ENCODE measurements around the gene POU1F1. TPM values are rescaled to one million over a fixed set of nuclear protein-coding genes. Genes with fewer than 3 reads are reported as not detected.
"Not testable (repeated sequence)": the region's sequence is repeated elsewhere in the genome, so short reads cannot be mapped to it uniquely, and the experiment has no call there.

POU1F1 gene
- polyA plus RNA-seq, 4 donors, result 0.05 to 0.13 TPM; not detected in 2

DNA sequence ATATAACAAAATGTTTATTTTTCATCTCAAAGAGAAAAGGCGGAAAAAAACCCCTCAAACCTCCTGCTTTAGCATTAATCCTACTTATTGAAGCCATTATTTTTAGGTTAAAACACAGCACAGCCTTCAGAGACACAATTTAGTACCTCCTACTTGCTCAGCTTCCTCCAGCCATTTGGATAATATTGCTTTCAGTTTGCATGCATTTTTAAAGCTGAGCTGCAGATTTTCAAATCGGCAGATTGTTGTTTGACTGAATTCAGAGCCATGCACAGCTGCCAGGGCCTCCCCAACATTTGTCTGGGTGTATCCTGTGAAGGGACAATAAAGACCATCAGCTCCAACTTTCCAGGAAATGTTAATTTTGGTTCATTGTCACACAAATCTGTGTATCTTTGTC lies 14.5 kb downstream of the POU1F1 start:
- DNase-seq (ENCODE audit: low read depth in 4 of 4, low spot score in 3 of 4), result no peak

DNA sequence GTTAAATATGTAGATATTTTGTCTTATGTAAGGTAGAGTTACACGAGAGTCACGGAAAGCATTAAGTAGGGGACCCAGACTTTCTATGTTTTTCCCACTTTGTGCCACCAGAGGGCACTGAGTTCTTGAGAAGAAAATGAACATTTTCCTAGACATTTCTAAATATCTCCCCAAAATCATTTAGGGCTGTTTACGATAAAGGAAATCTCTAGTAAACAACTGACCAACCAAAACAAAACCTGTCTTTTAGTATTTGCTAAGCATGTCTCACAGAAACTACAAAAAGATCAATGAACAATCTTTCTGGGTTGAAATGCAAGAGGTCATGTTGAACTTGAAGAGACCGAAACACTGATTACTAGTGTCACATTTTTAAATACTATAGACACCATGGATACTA lies 16.1 kb downstream of the POU1F1 start:
- peak; percentile 15 to 36 (median 20) for DNase-seq (ENCODE audit: low read depth in 4 of 4, low spot score in 3 of 4)

DNA sequence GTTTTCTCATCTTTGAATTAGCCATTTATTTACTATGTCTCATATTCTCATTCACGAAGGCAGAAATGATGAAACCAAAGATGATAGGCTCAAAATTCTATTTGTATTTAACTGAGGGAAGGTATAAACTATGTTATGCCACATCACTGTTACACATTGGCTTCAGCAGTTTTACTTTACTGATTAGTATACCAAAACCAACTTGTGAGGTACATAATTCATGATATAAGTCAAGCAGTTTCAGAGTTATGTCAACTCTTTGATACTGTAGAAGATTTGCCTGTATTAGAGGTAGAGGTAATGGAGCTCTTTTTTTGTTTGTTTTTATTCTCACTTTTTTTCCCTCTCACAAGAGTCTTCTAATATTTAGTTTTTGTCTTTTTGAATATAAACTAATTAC lies 26.4 kb downstream of the POU1F1 start:
- DNase-seq (ENCODE audit: low read depth in 4 of 4, low spot score in 3 of 4), result no peak

DNA sequence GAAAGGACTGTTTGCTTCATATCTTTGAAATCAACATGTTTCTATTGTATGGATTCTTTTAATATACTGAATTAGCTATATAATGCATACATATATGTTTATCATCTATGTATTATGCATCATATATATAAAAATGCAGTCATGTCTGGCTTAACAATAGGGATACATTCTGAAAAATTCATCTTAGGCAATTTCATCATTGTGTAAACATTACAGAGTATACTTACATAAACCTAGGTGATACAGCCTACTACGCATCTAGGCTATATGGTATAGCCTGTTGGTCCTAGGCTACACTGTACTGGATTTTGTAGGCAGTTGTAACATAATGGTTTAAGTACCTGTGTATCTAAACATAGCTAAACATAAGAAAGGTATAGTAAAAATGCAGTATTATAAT lies 27.6 kb downstream of the POU1F1 start:
- no peak for DNase-seq (ENCODE audit: low read depth in 4 of 4, low spot score in 3 of 4)

DNA sequence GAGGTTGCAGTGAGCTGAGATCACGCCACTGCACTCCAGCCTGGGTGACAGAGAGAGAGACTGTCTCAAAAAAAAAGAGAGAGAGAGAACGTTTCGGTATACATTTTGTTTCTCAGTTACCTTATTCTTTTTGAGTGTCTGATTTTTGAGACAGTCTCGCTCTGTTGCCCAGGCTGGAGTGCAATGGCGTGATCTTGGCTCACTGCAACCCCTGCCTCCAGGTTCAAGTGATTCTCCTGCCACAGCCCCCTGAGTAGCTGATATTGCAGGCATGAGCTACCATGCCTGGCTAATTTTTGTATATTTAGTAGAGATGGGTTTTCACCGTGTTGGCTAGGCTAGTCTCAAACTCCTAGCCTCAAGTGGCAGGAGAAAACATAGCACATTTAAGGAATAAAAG lies 28.2 kb downstream of the POU1F1 start:
- not testable (repeated sequence) for DNase-seq (ENCODE audit: low read depth in 4 of 4, low spot score in 3 of 4)

DNA sequence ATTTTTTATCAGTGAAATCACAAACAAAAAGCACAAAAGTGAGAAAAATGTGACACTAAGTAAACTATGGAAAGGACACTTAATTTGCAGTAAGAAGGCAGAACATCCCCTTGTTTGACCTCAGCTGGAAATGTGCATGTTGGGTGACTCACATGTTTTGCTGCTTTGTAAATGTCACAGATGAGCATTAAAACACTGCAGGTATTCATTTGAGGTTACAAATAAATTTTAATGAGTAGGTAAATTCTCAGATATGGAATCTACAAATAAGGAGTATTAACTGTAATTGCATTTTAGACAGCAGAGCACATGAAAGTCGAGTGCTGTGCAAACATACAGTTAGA lies 29.0 kb downstream of the POU1F1 start:
- DNase-seq (ENCODE audit: low read depth in 4 of 4, low spot score in 3 of 4), result no peak

DNA sequence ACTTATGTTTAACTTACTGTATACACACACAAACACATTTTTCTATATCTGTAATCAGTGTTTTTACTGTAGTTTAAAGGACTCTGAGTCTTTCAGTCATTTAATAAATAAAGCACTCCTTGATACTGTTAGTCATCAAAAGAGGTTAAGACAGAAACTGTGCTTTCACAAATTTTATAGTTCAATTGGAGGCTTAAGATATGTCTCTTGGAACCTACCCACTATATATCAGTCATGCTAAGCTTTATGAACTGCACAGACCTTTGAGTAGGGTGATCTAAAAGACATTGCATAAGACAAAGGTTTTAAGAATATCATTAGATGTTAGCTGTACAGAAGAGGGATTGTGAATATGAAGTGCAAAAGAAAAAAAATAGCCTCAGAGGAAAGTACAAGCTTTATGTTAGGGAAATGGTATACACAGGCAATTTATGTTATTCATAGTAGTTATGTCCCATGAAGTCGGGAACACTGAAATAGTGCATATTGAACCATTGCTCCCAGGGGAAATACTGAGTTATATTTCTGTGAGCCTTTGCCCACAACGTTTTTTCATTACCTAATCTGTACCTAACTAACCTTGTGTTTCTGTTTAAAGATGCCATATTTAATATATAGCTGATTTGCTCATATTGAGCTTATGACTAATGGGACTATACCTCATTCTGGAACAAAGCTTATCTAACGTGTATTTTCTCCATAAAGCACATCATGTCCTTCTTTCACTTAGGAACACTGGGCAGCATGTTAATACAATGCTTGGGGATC lies 29.5 kb downstream of the POU1F1 start:
- no peak for DNase-seq (ENCODE audit: low read depth in 4 of 4, low spot score in 3 of 4)

DNA sequence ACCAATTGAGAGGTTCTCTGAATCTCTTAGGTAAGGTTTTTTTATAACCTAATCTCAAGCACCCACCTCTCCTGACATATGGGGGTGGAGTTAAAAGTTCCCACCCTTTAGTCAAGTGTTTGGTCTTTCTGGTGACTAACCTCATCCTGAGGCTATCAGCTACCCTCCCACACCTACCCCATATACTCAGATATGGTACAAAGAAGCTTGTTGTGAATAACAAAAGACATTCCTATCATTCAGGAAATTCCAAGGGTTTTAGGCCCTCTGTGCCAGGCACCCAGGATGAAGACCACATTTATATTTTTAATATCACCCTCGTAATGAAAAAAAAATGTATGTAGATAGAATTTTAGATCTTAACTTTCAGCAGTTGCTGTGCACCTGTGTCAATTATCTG lies 40.3 kb downstream of the POU1F1 start:
- no peak for DNase-seq (ENCODE audit: low read depth in 4 of 4, low spot score in 3 of 4)

DNA sequence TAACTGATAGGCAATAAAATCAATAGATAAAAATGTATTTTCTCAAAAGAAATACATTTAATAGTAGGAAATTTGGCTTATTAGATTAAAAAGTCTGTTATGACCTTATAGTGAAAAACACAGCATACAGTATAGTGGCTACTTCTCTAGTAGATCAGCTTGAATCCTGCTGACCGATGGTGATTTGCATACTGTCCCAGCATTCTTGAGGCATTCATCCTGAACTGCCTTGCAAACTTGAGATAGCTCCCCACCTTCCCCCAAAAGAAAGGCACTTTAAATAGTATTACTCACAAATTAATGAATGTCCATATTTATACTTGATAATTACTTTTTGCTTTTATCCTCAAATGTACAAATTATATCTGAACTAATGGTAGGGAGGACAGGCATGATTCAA lies 42.6 kb downstream of the POU1F1 start:
- DNase-seq (ENCODE audit: low read depth in 4 of 4, low spot score in 3 of 4), result no peak

DNA sequence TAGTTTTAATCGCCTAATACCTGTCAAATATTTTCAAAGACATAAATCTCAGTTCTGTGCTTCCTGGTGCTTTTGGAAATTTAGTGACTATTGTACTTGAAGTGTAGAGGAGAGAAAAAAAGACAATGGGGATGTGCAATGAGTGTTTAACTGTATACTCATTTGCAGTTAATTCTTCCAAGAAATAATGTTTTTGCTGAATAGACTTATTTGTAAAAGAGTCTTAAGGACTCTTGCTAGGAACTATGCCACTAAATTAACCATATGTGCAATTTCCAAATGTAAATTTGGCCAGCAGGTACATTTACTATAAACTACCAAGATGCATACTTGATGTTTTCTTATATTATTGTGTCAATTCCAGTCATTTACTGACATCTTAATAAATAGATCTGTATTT lies 47.3 kb downstream of the POU1F1 start:
- DNase-seq (ENCODE audit: low read depth in 4 of 4, low spot score in 3 of 4), result no peak

DNA sequence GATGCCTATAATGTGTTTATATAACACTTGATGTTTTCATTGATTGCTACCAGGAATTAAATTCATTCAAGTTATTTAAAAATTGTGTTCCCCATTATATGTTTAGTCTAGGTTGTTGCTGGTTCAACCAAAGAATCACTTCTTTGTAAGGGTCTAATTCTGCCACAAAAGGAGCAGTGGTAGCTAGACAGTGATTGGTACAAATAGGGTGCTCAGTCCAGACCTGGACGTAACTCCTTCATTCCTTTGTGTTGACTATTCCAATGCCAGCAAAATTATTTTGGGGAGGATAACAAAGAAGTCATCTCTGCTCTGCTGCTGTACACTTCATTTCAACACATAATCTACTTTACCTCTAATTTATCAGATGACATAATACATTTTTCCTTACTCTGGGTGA lies 48.1 kb downstream of the POU1F1 start:
- no peak for DNase-seq (ENCODE audit: low read depth in 4 of 4, low spot score in 3 of 4)

DNA sequence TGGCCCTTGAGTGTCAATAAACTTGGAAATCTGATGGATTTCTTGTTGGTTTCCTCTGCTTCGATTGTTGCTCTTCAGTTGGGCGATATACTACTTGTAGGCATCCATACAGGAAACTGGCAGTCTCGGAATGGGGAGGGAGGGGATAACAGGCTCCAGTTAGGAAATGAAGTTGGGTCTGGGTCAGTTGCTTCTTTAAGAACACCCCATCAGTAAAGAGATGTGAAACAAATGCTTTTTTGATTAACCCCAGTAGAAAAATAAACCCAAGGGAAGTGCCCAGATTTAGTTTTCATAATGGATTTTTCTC lies 48.6 kb downstream of the POU1F1 start:
- no peak for DNase-seq (ENCODE audit: low read depth in 4 of 4, low spot score in 3 of 4)

DNA sequence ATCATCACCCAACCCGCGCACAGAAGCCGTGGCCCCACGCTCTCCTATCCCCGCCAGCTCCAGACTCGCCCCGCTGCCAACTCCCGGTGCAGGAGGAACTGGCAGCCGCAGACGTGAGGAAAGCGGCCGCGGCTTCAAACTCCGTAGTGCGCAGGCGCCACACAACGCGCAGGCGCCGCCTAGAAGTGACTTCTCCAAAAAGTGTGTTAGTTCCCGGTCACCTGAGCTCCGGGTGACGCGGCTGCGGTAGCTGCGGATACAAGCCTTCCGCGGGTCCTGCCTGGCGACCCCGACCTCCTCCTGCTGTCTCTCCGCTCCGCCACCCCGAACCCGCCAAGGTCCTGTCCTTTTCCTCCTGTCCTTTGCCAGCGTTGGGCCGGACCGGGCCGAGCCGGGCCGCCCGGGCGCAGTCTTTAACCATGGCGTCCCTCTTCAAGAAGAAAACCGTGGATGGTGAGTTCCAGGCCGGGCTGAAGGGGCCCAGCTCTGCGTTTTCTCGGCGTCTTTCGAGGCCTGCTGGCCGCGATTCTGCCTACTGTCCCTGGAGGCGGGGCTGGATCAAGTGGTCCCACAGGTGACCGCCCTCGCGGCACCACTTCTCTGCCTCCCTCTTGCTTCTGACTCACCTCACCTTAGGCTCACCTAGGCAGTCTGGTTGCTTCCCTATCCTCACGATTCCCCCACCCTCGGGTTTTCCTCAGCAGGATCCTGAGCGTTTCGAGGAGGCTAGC lies 49.1 kb downstream of the POU1F1 start, which contains the start of gene CHMP2B:
CHMP2B (plus strand) TSS at position 206 of the 731 bp plus-strand sequence; CDS start at position 420, 214 bp downstream.
- peak; percentile 89 to 91 (median 90) for DNase-seq (ENCODE audit: low read depth in 4 of 4, low spot score in 3 of 4)

DNA sequence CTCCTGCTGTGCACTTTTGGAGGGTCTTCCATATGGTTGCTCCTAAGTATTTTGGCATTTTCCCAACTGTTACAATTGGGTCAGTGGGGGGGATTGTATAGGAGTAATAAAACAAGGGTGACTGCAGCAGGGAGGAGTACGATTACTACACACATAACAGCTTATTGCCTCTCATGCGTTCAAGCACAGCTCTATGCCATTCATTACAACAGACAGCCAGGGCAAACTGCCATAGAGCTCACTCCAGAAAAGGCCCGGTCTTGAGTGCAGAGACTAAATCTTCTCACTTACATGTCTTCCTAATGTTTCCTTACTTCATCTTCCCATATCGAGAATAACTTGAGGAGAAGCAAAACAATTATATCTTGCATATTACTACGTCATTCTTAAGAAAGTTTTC lies 50.7 kb downstream of the POU1F1 start:
- no peak for DNase-seq (ENCODE audit: low read depth in 4 of 4, low spot score in 3 of 4)

DNA sequence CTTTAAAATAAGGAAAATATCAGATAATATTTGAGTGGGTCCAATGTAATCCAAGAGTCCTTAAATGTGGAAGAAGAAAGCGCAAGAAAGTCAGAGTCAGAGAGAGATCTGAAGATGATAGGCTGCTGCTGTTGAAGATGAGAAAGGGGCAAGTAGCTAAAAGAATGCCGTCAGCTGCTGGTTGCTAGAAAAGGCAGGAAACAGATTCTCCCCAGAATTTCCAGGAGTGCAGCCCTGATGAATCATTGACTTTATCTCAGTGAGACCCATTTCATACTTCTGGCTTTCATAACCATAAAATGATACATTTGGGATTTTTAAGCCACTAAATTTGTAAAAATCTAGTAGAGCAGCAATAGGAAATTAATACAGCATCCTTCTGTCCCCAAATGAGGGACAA lies 56.8 kb downstream of the POU1F1 start:
- DNase-seq (ENCODE audit: low read depth in 4 of 4, low spot score in 3 of 4), result no peak

DNA sequence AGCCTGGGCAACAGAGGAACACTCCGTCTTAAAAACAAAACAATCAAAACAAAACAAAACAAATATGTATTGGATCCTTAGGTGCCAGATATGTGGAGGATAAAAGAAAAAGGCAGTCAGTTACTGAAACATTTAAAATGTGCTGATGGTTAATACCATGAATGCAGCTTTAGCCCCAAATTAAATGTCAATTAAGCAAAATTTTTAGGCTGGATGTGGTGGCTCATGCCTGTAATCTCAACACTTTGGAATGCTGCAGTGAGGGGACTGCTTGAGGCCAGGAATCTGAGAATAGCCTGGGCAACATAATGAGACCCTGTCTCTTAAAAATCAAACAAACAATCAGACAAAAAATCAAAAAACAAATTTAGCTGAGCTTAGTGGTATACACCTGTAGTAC lies 57.8 kb downstream of the POU1F1 start:
- DNase-seq (ENCODE audit: low read depth in 4 of 4, low spot score in 3 of 4), result no peak

Other genes starting within 250 kb of the POU1F1 start
- 10 to 100 TPM; 51.8 to 67.2 (median 60.7) TPM for gene CHMP2B, start 49.3 kb downstream of the POU1F1 start, polyA plus RNA-seq (ENCODE audit: insufficient read length in 4 of 4)

Data from right renal pelvis (tissue), 4 donors.